SK-N-MC (cell line): ENCODE measurements around the gene ARAP3.

Source experiments
- DNase-seq: peaks from one replicate; pipeline ENCODE4 v3.0.0-alpha.2; 2011; ENCODE audit warnings: low read depth, low spot score
- H3K27ac ChIP-seq: fragments of 200-600 bp; sonication (generic); 2 replicates; pipeline ENCODE4 v1.5.1; 2016; ENCODE audit warnings: mixed run types
- H3K36me3 ChIP-seq: fragments of 200-600 bp; sonication (generic); 2 replicates; pipeline ENCODE4 v1.6.1; 2017; ENCODE audit warnings: antibody characterized with exemption, low read length, mixed read lengths; ENCODE audit not compliant: insufficient read depth
- H3K4me3 ChIP-seq: fragments of 200-600 bp; sonication (generic); 2 replicates; pipeline ENCODE4 v1.5.1; 2016
- H3K9ac ChIP-seq: fragments of 200-600 bp; sonication (generic); 2 replicates; pipeline ENCODE4 v1.8.0; 2017; ENCODE audit warnings: mixed run types, mixed read lengths; ENCODE audit not compliant: insufficient read length
- H3K9me3 ChIP-seq: fragments of 200-600 bp; sonication (generic); 2 replicates; pipeline ENCODE4 v1.6.1; 2017; ENCODE audit warnings: low read depth, mild to moderate bottlenecking, antibody characterized with exemption, low read length, moderate library complexity, mixed read lengths
- EZH2 ChIP-seq: fragments of 200-600 bp; sonication (generic); IDR thresholded peaks from one replicate; pipeline ENCODE4 v1.6.1; 2017; ENCODE audit warnings: antibody characterized with exemption
- FOXP2 ChIP-seq: optimal IDR thresholded peaks from 2 replicates; pipeline ENCODE3; 2011; ENCODE audit warnings: mild to moderate bottlenecking, moderate library complexity; ENCODE audit not compliant: insufficient read depth; ENCODE audit errors: extremely low read length, control extremely low read depth
- POLR2AphosphoS5 ChIP-seq: IDR thresholded peaks from 2 replicates; pipeline ENCODE4 v1.6.1; 2012; ENCODE audit warnings: mild to moderate bottlenecking, low read depth, low read length, borderline replicate concordance

The ARAP3 gene

GRCh38 chr5:141656396-141656795 is 25.6 kb downstream of the ARAP3 start:
- Histone ChIP-seq H3K9me3 (no peaks in the 10 kb centered on the region), H3K36me3 (no peaks in the 10 kb centered on the region)
- no peak for TF ChIP-seq POLR2AphosphoS5
- no peak for TF ChIP-seq FOXP2
- no peak for TF ChIP-seq EZH2

GRCh38 chr5:141655020-141655419 is 27.0 kb downstream of the ARAP3 start:
- Histone ChIP-seq H3K36me3 (no peaks in the 10 kb centered on the region), H3K9me3 (no peaks in the 10 kb centered on the region), H3K9ac (no peak overlapping the region), H3K27ac (no peak overlapping the region), H3K4me3 (no peak overlapping the region)
- TF ChIP-seq FOXP2 = no peak
- no peak for TF ChIP-seq POLR2AphosphoS5
- TF ChIP-seq EZH2 = no peak
- DNase-seq = no peak

More at GRCh38 chr5:141656396-141656795, 25.6 kb downstream of the ARAP3 start:
- no peak overlapping the region for H3K4me3 ChIP-seq
- no peak for DNase-seq
- H3K27ac ChIP-seq = no peak overlapping the region
- H3K9ac ChIP-seq = no peak overlapping the region

GRCh38 chr5:141654298-141654697 is 27.7 kb downstream of the ARAP3 start:
- no peaks in the 10 kb centered on the region for H3K36me3 ChIP-seq
- H3K9me3 ChIP-seq = no peaks in the 10 kb centered on the region
- TF ChIP-seq EZH2 = no peak
- TF ChIP-seq FOXP2 = no peak
- no peak for TF ChIP-seq POLR2AphosphoS5
- no peak overlapping the region for H3K9ac ChIP-seq
- DNase-seq = no peak
- no peak overlapping the region for H3K27ac ChIP-seq
- H3K4me3 ChIP-seq = no peak overlapping the region

- Histone ChIP-seq H3K9ac (no peak overlapping the region), H3K36me3 (no peaks in the 10 kb centered on the region), H3K27ac (no peak overlapping the region), H3K9me3 (no peaks in the 10 kb centered on the region), H3K4me3 (no peak overlapping the region)
- TF ChIP-seq FOXP2 (no peak), EZH2 (no peak), POLR2AphosphoS5 (no peak)
- no peak for DNase-seq
Observed at GRCh38 chr5:141651728-141652105, 30.3 kb downstream of the ARAP3 start.

GRCh38 chr5:141650851-141651727 is 30.9 kb downstream of the ARAP3 start, which contains the start of gene FCHSD1:
TSS of gene FCHSD1 (minus strand) at chr5:141651418. CDS start at chr5:141651368, 50 bp downstream.
- no peaks in the 10 kb centered on the region for H3K9me3 ChIP-seq
- TF ChIP-seq POLR2AphosphoS5 = no peak
- TF ChIP-seq FOXP2 = no peak
- no peak for TF ChIP-seq EZH2
- H3K4me3 ChIP-seq = no peak within 1 kb of the TSS
- no peak for DNase-seq
- no peaks in the 10 kb centered on the region for H3K36me3 ChIP-seq
- H3K9ac ChIP-seq = no peak within 1 kb of the TSS
- no peak within 1 kb of the TSS for H3K27ac ChIP-seq

GRCh38 chr5:141649972-141650371 is 32.1 kb downstream of the ARAP3 start:
- Histone ChIP-seq H3K4me3 (no peak overlapping the region), H3K9me3 (no peaks in the 10 kb centered on the region), H3K9ac (no peak overlapping the region), H3K27ac (no peak overlapping the region), H3K36me3 (no peaks in the 10 kb centered on the region)
- no peak for DNase-seq
- TF ChIP-seq POLR2AphosphoS5 (no peak), EZH2 (no peak), FOXP2 (no peak)

- H3K27ac ChIP-seq = no peak overlapping the region
- TF ChIP-seq FOXP2 = no peak
- no peak for TF ChIP-seq POLR2AphosphoS5
- no peak for TF ChIP-seq EZH2
- no peaks in the 10 kb centered on the region for H3K9me3 ChIP-seq
- H3K36me3 ChIP-seq = no peaks in the 10 kb centered on the region
- H3K9ac ChIP-seq = no peak overlapping the region
- no peak overlapping the region for H3K4me3 ChIP-seq
- DNase-seq = no peak
Observed at GRCh38 chr5:141649056-141649688, 32.9 kb downstream of the ARAP3 start.

- TF ChIP-seq FOXP2 (no peak), POLR2AphosphoS5 (no peak), EZH2 (no peak)
- Histone ChIP-seq H3K27ac (no peak overlapping the region), H3K9ac (no peak overlapping the region), H3K4me3 (no peak overlapping the region), H3K36me3 (no peaks in the 10 kb centered on the region), H3K9me3 (no peaks in the 10 kb centered on the region)
- DNase-seq = no peak
Observed at GRCh38 chr5:141647851-141648250, 34.2 kb downstream of the ARAP3 start.
